Gastrocnemius medialis (tissue), 4 donors: ENCODE measurements around the gene RALGAPB. TPM values are rescaled to one million over a fixed set of nuclear protein-coding genes. Genes with fewer than 3 reads are reported as not detected.
A peak's percentile ranks its signal among the peaks of the same experiment; 100 is the strongest.

ENCODE experiments used
- ATAC-seq, 2 donors: fragments of 150-250 bp; one replicate each; pipeline ENCODE4 v1.9.1; 2016
- DNase-seq, 2 donors: peaks; one replicate each; pipeline ENCODE4 v3.0.0-alpha.2; 2019
- H3K27ac ChIP-seq, 4 donors: fragments of 200-600 bp; sonication (generic); 1 replicate in 1 of 4; 2 replicates in 3 of 4; pipeline ENCODE4 v1.5.1; 2016 to 2018; ENCODE audit warnings: mild to moderate bottlenecking in 2 of 4, moderate library complexity in 1 of 4
- H3K27me3 ChIP-seq, 3 donors: fragments of 200-600 bp; sonication (generic) in 2 of 3; 1 replicate in 1 of 3; 2 replicates in 2 of 3; pipeline versions ENCODE4 v1.5.1 to v1.6.0; 2016 to 2019; ENCODE audit warnings: mild to moderate bottlenecking in 1 of 3, moderate library complexity in 1 of 3
- H3K36me3 ChIP-seq, 2 donors: fragments of 200-600 bp; sonication (generic) in 1 of 2; one replicate each; pipeline ENCODE4 v1.5.1; 2017 to 2018
- H3K4me1 ChIP-seq, 2 donors: fragments of 200-600 bp; sonication (generic) in 1 of 2; one replicate each; pipeline ENCODE4 v1.5.1; 2016 to 2017; ENCODE audit warnings: mild to moderate bottlenecking in 2 of 2
- H3K4me3 ChIP-seq, 4 donors: fragments of 200-600 bp; sonication (generic) in 3 of 4; 1 replicate in 1 of 4; 2 replicates in 3 of 4; pipeline ENCODE4 v1.5.1; 2016 to 2019; ENCODE audit warnings: mild to moderate bottlenecking in 2 of 4
- H3K9me3 ChIP-seq, 3 donors: fragments of 200-600 bp; sonication (generic) in 2 of 3; 1 replicate in 1 of 3; 2 replicates in 2 of 3; pipeline ENCODE4 v1.5.1; 2016 to 2019
- POLR2A ChIP-seq, 2 donors: fragments of 450-650 bp; IDR thresholded peaks; one replicate each; pipeline ENCODE4 v1.6.1; 2017; ENCODE audit warnings: antibody characterized with exemption in 2 of 2, mild to moderate bottlenecking in 2 of 2, moderate library complexity in 2 of 2
- in situ Hi-C, 4 donors: fragments of 200-750 bp; cut with MboI; loops; one replicate each; pipeline versions ENCODE4 v1.15.0 to v1.8.0; 2017; ENCODE audit warnings: low sequenced_read_pairs in 4 of 4
- intact Hi-C: fragments of 100-400 bp; cut with DNase I; formaldehyde crosslinking; loops from one replicate; pipeline ENCODE4 v1.15.1; 2023; ENCODE audit warnings: low total_unique reads
- total RNA-seq, 4 donors: library from RNA; depleted of rRNA; stranded (reverse); fragments of >200 nt; gene quantifications; one replicate each; pipeline versions ENCODE4 v1.1.0 to v1.2.3, GENCODE V29; 2016
- TF ChIP-seq, protein P1 (sequence below), 5 experiments: fragments of 450-650 bp in 3 of 5; fragments of 200-600 bp in 2 of 5; sonication (generic) in 2 of 5; IDR thresholded peaks in 4 of 5; conservative IDR thresholded peaks in 1 of 5; 1 replicate in 4 of 5; 2 replicates in 1 of 5; pipeline ENCODE4 v1.5.1; 2016 to 2019; ENCODE audit warnings: antibody characterized with exemption in 5 of 5, mild to moderate bottlenecking in 3 of 5, moderate library complexity in 3 of 5

The RALGAPB gene
- total RNA-seq, 4 donors from 2014 or later, result 23.2 to 28.8 (median 26.0) TPM

DNA sequence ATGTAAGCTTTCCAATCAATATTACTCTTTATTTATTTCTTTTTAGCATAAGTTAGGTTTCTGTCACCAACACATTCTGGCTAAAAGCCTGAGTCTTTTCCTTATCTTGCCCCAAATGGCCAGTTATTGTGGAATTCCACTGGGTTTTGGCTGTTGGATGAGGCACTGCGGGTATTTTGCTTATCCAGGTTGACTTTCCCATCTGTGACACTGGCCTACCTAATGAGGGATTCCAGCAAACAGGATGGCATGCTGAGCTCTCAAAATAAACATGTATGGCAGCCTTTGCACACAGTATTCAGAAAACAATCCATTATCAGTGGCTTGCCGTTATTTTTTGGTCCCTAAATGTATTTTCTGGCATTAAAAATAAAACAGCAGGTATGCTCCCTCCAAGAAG, 6.5 kb upstream of the RALGAPB start:
- no peaks in the 10 kb centered on the region for H3K9me3 ChIP-seq
- in situ Hi-C loops (no loop called here), intact Hi-C loops (no loop called here)
- ATAC-seq (no peak), DNase-seq (no peak)
- no peaks in the 10 kb centered on the region for H3K27me3 ChIP-seq
- H3K4me3 ChIP-seq, result no peak overlapping the region
- H3K27ac ChIP-seq, result no peak overlapping the region
- no peaks in the 10 kb centered on the region for H3K4me1 ChIP-seq
- H3K36me3 ChIP-seq, result no peaks in the 10 kb centered on the region
- TF ChIP-seq POLR2A (IDR thresholded peaks at IDR 0.05), result no peak
- TF ChIP-seq, protein P1, sequence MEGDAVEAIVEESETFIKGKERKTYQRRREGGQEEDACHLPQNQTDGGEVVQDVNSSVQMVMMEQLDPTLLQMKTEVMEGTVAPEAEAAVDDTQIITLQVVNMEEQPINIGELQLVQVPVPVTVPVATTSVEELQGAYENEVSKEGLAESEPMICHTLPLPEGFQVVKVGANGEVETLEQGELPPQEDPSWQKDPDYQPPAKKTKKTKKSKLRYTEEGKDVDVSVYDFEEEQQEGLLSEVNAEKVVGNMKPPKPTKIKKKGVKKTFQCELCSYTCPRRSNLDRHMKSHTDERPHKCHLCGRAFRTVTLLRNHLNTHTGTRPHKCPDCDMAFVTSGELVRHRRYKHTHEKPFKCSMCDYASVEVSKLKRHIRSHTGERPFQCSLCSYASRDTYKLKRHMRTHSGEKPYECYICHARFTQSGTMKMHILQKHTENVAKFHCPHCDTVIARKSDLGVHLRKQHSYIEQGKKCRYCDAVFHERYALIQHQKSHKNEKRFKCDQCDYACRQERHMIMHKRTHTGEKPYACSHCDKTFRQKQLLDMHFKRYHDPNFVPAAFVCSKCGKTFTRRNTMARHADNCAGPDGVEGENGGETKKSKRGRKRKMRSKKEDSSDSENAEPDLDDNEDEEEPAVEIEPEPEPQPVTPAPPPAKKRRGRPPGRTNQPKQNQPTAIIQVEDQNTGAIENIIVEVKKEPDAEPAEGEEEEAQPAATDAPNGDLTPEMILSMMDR (IDR thresholded peaks at IDR 0.05 in 4 of 5, conservative IDR thresholded peaks at IDR 0.05 in 1 of 5), result no peak

DNA sequence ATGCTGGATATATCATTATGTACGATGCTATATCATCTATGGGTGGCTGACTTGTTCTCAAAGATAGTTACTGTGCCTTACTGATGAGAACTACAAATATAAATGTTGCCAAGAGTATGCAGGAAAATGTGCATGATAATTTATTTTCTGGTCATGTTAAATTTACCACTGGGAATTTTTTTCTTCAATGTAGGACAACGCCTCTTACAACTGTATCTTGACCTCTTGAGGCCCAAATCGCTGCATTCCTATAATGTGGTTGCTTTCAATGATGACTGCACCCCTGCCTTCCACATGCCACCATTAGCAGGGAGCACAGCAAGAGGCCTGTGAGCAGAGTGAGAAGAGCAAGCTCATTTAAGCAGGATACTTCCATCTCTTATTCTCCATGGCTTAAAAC, 5.7 kb upstream of the RALGAPB start:
- no peak for DNase-seq
- ATAC-seq, result no peak
- Histone ChIP-seq H3K27me3 (no peaks in the 10 kb centered on the region), H3K4me3 (no peak overlapping the region), H3K9me3 (no peaks in the 10 kb centered on the region), H3K36me3 (no peaks in the 10 kb centered on the region), H3K27ac (no peak overlapping the region), H3K4me1 (peaks cover 2% of the 10 kb centered on the region in 2 donors)
- intact Hi-C loops (no loop called here), in situ Hi-C loops (no loop called here)
- no peak for TF ChIP-seq POLR2A (IDR thresholded peaks at IDR 0.05)
- TF ChIP-seq, protein P1 (IDR thresholded peaks at IDR 0.05 in 4 of 5, conservative IDR thresholded peaks at IDR 0.05 in 1 of 5), result no peak

DNA sequence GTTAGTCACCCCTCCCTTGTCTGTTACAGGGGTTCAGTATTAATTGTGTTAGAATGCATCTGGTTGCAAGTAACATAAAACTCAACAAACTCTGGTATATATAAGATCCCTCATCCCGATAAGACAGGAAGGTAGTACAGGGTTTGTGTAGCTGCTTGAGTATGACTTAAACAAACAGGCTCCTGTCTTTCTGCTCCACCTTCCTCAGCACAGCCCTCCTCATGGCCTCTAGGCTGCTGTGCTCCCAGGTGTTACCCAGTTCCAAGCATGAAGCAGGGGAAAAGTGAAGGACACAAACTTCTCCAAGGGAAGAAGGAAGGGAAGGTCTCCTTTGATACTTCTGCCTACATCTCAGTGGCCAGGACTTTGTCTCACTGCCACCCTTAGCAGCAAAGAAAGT, 1.4 kb upstream of the RALGAPB start:
- H3K9me3 ChIP-seq, result no peaks in the 10 kb centered on the region
- no peak overlapping the region for H3K4me3 ChIP-seq
- intact Hi-C loops, result no loop called here
- peaks cover 25 to 26% of the 10 kb centered on the region in 2 donors for H3K4me1 ChIP-seq
- TF ChIP-seq POLR2A (IDR thresholded peaks at IDR 0.05), result no peak
- TF ChIP-seq, protein P1 (IDR thresholded peaks at IDR 0.05 in 4 of 5, conservative IDR thresholded peaks at IDR 0.05 in 1 of 5), result no peak
- no peak for ATAC-seq
- H3K27ac ChIP-seq, result no peak overlapping the region
- DNase-seq, result no peak
- H3K36me3 ChIP-seq, result no peaks in the 10 kb centered on the region
- in situ Hi-C loops, result no loop called here
- no peaks in the 10 kb centered on the region for H3K27me3 ChIP-seq

DNA sequence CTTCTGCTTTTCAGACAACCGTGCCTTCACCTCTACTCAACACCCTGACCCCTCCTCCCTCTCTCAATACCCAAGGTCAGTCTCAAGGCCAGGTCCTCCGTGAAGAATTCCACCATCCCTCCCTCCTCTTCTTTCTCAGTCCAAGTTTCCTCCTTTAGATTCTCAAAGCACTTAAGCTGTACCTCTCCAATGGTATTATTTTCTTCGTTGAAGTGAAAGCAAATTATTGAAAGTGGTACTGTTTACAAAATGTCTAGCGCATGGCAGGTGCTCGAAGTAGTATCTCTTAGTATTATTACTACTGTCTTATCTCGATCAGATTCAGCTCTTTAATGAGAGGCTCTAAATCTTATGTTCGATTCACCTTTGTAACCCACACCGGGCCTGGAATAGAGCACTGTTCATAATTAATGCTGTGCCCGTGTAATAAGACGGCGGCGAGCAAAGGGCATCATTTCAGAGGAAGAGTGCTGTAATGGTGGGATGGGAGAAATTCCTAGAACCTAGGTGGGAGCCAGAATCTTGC, 593 bp upstream of the RALGAPB start:
- ATAC-seq, result no peak
- peaks cover 25 to 31% of the 10 kb centered on the region in 2 donors for H3K4me1 ChIP-seq
- no peaks in the 10 kb centered on the region for H3K9me3 ChIP-seq
- H3K4me3 ChIP-seq, result peak overlapping the region; percentile 72 to 86 (median 84)
- no peak for TF ChIP-seq POLR2A (IDR thresholded peaks at IDR 0.05)
- TF ChIP-seq, protein P1 (IDR thresholded peaks at IDR 0.05 in 4 of 5, conservative IDR thresholded peaks at IDR 0.05 in 1 of 5), result no peak
- no peak for DNase-seq
- in situ Hi-C loops (no loop called here), intact Hi-C loops (loop anchor here (1.0 kb wide), 1 partner anchor 37 kb away; the partner anchor contains the start of gene SNHG17)
- H3K27ac ChIP-seq, result peak overlapping the region; percentile 69 to 90 (median 78)
- no peaks in the 10 kb centered on the region for H3K27me3 ChIP-seq
- H3K36me3 ChIP-seq, result no peaks in the 10 kb centered on the region

DNA sequence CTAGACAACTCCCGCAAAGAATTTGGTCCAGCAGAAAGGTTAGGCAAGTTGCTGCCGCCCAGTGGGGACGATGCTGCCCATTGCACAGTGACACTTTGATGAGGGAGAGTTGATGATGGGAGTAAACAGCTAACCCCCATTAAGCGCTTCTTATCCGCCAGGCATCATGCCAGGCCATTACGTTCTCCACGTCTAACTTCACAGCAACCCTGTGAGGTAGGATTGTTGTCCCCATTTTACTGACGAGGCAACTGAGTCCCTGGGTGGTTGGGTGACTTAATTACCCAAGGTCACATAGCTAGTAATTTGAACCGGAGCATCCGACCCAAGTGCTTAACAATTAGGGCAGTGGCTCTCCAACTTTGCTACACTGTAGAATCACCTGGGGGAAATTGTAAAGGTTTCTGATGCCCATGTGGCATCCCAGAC, 738 bp downstream of the RALGAPB start:
- TF ChIP-seq, protein P1 (IDR thresholded peaks at IDR 0.05 in 4 of 5, conservative IDR thresholded peaks at IDR 0.05 in 1 of 5), result no peak
- no peak for TF ChIP-seq POLR2A (IDR thresholded peaks at IDR 0.05)
- in situ Hi-C loops (no loop called here), intact Hi-C loops (no loop called here)
- H3K27ac ChIP-seq, result peak overlapping the region; percentile 72 to 90 (median 84)
- H3K4me3 ChIP-seq, result peak overlapping the region; percentile 72 to 86 (median 84)
- H3K4me1 ChIP-seq, result peaks cover 25 to 31% of the 10 kb centered on the region in 2 donors
- no peaks in the 10 kb centered on the region for H3K36me3 ChIP-seq
- no peak for DNase-seq
- no peaks in the 10 kb centered on the region for H3K27me3 ChIP-seq
- no peak for ATAC-seq
- no peaks in the 10 kb centered on the region for H3K9me3 ChIP-seq
